HepG2 (cell line): ENCODE measurements around the gene TMEM143. TPM values are rescaled to one million over a fixed set of nuclear protein-coding genes. Genes with fewer than 3 reads are reported as not detected.

ENCODE experiments used
- AGO2 ChIP-seq: fragments of 200-400 bp; formaldehyde crosslinking; optimal IDR thresholded peaks from 2 replicates; pipeline ENCODE3; 2017; ENCODE audit warnings: mild to moderate bottlenecking, low read depth, low read length, moderate library complexity
- ASH2L ChIP-seq: fragments of 300-600, 200-600 bp; sonication (generic); IDR thresholded peaks from 2 replicates; pipeline ENCODE4 v1.7.0; 2017; ENCODE audit warnings: low read depth, mild to moderate bottlenecking, moderate library complexity, mixed read lengths, low read length; ENCODE audit not compliant: insufficient read length
- FOXJ3 ChIP-seq: sonication (generic); formaldehyde crosslinking; IDR thresholded peaks from 2 replicates; pipeline ENCODE4 v1.4.0; 2020; ENCODE audit warnings: missing genetic modification reagents, mild to moderate bottlenecking, borderline replicate concordance
- GATA4 ChIP-seq: sonication (generic); IDR thresholded peaks from 2 replicates; pipeline ENCODE4 v1.6.1; 2016; ENCODE audit warnings: antibody characterized with exemption, low read depth, borderline replicate concordance
- HOMEZ ChIP-seq: IDR thresholded peaks from 2 replicates; pipeline ENCODE4 v1.6.1; 2016; ENCODE audit warnings: low read depth
- ISX ChIP-seq: sonication (generic); formaldehyde crosslinking; conservative IDR thresholded peaks from 2 replicates; pipeline ENCODE4 v1.5.0; 2020; ENCODE audit warnings: missing genetic modification reagents
- POLR2A ChIP-seq, 2 experiments: IDR thresholded peaks; 2 replicates each; pipeline ENCODE4 v1.6.1; 2011; ENCODE audit warnings: low read depth in 2 of 2, low read length in 2 of 2, mild to moderate bottlenecking in 1 of 2, moderate library complexity in 1 of 2; ENCODE audit not compliant: insufficient read depth in 1 of 2
- RNF219 ChIP-seq: sonication (generic); formaldehyde crosslinking; IDR thresholded peaks from 2 replicates; pipeline ENCODE4 v1.5.0; 2020; ENCODE audit warnings: mild to moderate bottlenecking, missing genetic modification reagents
- SMARCE1 ChIP-seq: fragments of 450-650 bp; IDR thresholded peaks from 2 replicates; pipeline ENCODE4 v1.6.1; 2017; ENCODE audit warnings: borderline replicate concordance
- TGIF2 ChIP-seq: IDR thresholded peaks from 2 replicates; pipeline ENCODE4 v1.6.1; 2016; ENCODE audit warnings: control low read depth, missing compliant biosample characterization
- TOE1 ChIP-seq: sonication (generic); formaldehyde crosslinking; IDR thresholded peaks from 2 replicates; pipeline ENCODE4 v1.4.0; 2020; ENCODE audit warnings: mild to moderate bottlenecking, missing genetic modification reagents
- U2AF2 ChIP-seq: fragments of 200-400 bp; formaldehyde crosslinking; IDR thresholded peaks from 2 replicates; pipeline ENCODE4 v1.6.1; 2017; ENCODE audit warnings: low read depth, mild to moderate bottlenecking, low read length
- UBTF ChIP-seq: sonication (generic); formaldehyde crosslinking; IDR thresholded peaks from 2 replicates; pipeline ENCODE4 v1.4.0; 2020; ENCODE audit warnings: mild to moderate bottlenecking, missing genetic modification reagents
- ZBTB42 ChIP-seq: sonication (generic); formaldehyde crosslinking; IDR thresholded peaks from 2 replicates; pipeline ENCODE4 v1.5.0; 2020; ENCODE audit warnings: mild to moderate bottlenecking, missing genetic modification reagents
- ZBTB7A ChIP-seq: sonication (generic); formaldehyde crosslinking; IDR thresholded peaks from 2 replicates; pipeline ENCODE4 v1.8.0; 2022; ENCODE audit warnings: mild to moderate bottlenecking, missing genetic modification reagents
- ZNF34 ChIP-seq: sonication (generic); formaldehyde crosslinking; IDR thresholded peaks from 2 replicates; pipeline ENCODE4 v1.4.0; 2020; ENCODE audit warnings: mild to moderate bottlenecking, missing genetic modification reagents, borderline replicate concordance
- ZNF574 ChIP-seq: sonication (generic); formaldehyde crosslinking; IDR thresholded peaks from 2 replicates; pipeline ENCODE4 v1.4.0; 2020; ENCODE audit warnings: missing genetic modification reagents
- ZNF580 ChIP-seq: IDR thresholded peaks from 2 replicates; pipeline ENCODE4 v1.6.1; 2016; ENCODE audit warnings: low read depth, borderline replicate concordance
- ZNF589 ChIP-seq: sonication (generic); formaldehyde crosslinking; conservative IDR thresholded peaks from 2 replicates; pipeline ENCODE4 v1.8.0; 2022; ENCODE audit warnings: mild to moderate bottlenecking, moderate library complexity, missing genetic modification reagents
- ZNF713 ChIP-seq: sonication (generic); formaldehyde crosslinking; IDR thresholded peaks from 2 replicates; pipeline ENCODE4 v1.4.0; 2020; ENCODE audit warnings: mild to moderate bottlenecking, missing genetic modification reagents
- ZNF891 ChIP-seq: sonication (generic); formaldehyde crosslinking; IDR thresholded peaks from 2 replicates; pipeline ENCODE4 v1.5.0; 2020; ENCODE audit warnings: mild to moderate bottlenecking, missing genetic modification reagents
- ZSCAN9 ChIP-seq: IDR thresholded peaks from 2 replicates; pipeline ENCODE4 v1.6.1; 2016; ENCODE audit warnings: borderline replicate concordance
- polyA plus RNA-seq, 8 experiments: library from polyadenylated mRNA; depleted of rRNA in 3 of 8; stranded (reverse) in 7 of 8; unstranded in 1 of 8; fragments of >200 nt; fragmentation: Illumina TruSeq in 4 of 8; extraction: Trizol in 4 of 8; gene quantifications; 2 replicates each; pipeline versions ENCODE4 v1.2.1 to v1.2.3, GENCODE V29; 2011 to 2016; ENCODE audit warnings: low read depth in 4 of 8, missing spikeins in 1 of 8, mixed read lengths in 1 of 8; ENCODE audit not compliant: insufficient read depth in 1 of 8
- total RNA-seq, 5 experiments: library from RNA; depleted of rRNA; stranded (reverse); fragments of >200 nt; fragmentation: Illumina TruSeq; extraction: Trizol; gene quantifications; 2 replicates each; pipeline ENCODE4 v1.2.3, GENCODE V29; 2016; ENCODE audit warnings: low read depth in 1 of 5

TMEM143 gene
- total and polyA plus RNA-seq, 2 of the 13 experiments (the other 11 are each of a cell fraction or from before 2014, with no cell fraction given), result 7.7 to 11.3 TPM

- TF ChIP-seq ZNF580 (CRISPR knock-in tag) (peak; percentile 50; the same call in 1 of the 2 replicates), ZBTB7A (0 out of 2 replicates have a peak, but pooled peaks have one; percentile 48), TGIF2 (0 out of 2 replicates have a peak, but pooled peaks have one; percentile 56), ZNF891 (CRISPR knock-in tag) (peak; percentile 83; the same call in 1 of the 2 replicates), FOXJ3 (CRISPR knock-in tag) (0 out of 2 replicates have a peak, but pooled peaks have one; percentile 15), UBTF (CRISPR knock-in tag) (peak; percentile 33; the same call in 1 of the 2 replicates), SMARCE1 (no peak), GATA4 (no peak; the same call in 1 of the 2 replicates), ASH2L (no peak), HOMEZ (CRISPR knock-in tag) (no peak; the same call in 1 of the 2 replicates), ZNF34 (no peak), AGO2 (peak; percentile 93), U2AF2 (no peak), TOE1 (CRISPR knock-in tag) (0 out of 2 replicates have a peak, but pooled peaks have one; percentile 35), ZNF713 (no peak), ISX (no peak), POLR2A (IDR thresholded peaks at IDR 0.05; ENCODE audit: insufficient read depth in 1 of 2, low read depth in 2 of 2, low read length in 2 of 2) (peak in 1 of 2 experiments; percentile 67; a peak in 2 of 4 replicates), ZSCAN9 (CRISPR knock-in tag) (no peak; the same call in 1 of the 2 replicates), ZBTB42 (CRISPR knock-in tag) (no peak), ZNF589 (CRISPR knock-in tag) (0 out of 2 replicates have a peak, but pooled peaks have one; percentile 24), ZNF574 (CRISPR knock-in tag) (0 out of 2 replicates have a peak, but pooled peaks have one; percentile 14), RNF219 (CRISPR knock-in tag) (no peak)
Measured at GRCh38 chr19:48363500-48363809, 285 bp downstream of the TMEM143 start (continued).
